Measurements from ENCODE around the gene MECP2. TPM values are rescaled to one million over a fixed set of nuclear protein-coding genes. Genes with fewer than 3 reads are reported as not detected.

The MECP2 gene
- total RNA-seq, 2 experiments from 2014 or later, result 31.2 to 48.6 TPM

DNA sequence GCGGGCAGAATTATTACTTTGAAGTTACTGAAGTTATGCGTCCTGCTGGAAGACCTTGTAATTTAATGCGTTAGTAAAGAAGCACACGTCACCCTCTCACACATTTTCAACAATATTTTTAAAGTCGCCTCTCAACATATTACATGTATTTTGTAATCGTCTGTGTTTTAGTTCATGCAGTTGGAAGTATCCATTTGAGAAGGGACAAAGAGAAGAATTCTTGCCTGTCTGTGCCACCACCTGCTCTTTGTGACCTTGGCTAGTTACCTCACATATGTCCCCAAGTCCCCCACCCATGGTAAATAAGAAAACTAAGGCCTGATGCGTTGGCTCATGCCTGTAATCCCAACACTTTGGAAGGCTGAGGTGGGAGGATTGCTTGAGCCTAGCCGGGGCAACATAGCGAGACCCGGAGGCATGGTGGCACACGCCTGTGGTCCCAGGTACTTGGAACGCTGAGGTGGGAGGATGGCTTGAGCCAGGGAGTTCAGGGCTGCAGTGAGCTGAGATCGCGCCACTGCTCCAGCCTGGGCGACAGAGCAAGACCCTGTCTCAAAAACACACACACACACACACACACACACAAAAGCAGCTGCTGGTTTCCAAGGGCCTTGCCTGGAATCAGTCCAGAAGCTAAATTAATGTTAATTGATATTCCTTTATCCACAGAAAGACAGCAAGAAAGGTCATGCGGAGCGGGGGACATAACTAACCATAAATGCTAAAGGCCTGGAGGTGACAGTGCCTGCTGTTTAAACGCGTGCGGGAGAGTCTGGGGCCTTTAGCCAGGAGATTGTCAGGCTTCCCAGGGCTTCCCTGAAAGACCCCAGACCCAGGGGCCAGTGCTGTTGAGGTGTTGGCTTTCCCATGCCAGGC, 124.2 kb downstream of the MECP2 start:
- no peak for TF ChIP-seq CTCF (conservative IDR thresholded peaks at IDR 0.05; ENCODE audit: low read length)
- TF ChIP-seq EZH2phosphoT487 (IDR thresholded peaks at IDR 0.05; ENCODE audit: borderline replicate concordance, low read depth, low read length), result no peak
- Histone ChIP-seq H3K36me3 (ENCODE audit: insufficient read depth, low read length) (peaks cover 15% of the 10 kb centered on the region), H3K9me3 (ENCODE audit: low read length) (no peaks in the 10 kb centered on the region), H4K20me1 (ENCODE audit: insufficient read depth, low read length) (peaks cover 2% of the 10 kb centered on the region; the same call in 1 of the 2 replicates), H3K4me2 (ENCODE audit: low read length) (peak overlapping the region; percentile 94), H3K4me1 (ENCODE audit: insufficient read depth, low read length, poor library complexity, severe bottlenecking) (peaks cover 21% of the 10 kb centered on the region), H3K79me2 (ENCODE audit: insufficient read depth, low read depth, low read length) (peaks cover 30% of the 10 kb centered on the region), H3K4me3 (ENCODE audit: low read depth, low read length, poor library complexity, severe bottlenecking) (peak overlapping the region; percentile 78), H2AFZ (ENCODE audit: low read length) (no peak overlapping the region; the same call in 1 of the 2 replicates), H3K27ac (ENCODE audit: low read depth, low read length, poor library complexity, severe bottlenecking) (peak overlapping the region; percentile 89), H3K9me2 (ENCODE audit: insufficient read depth, low read length) (no peaks in the 10 kb centered on the region)
- DNase-seq (ENCODE audit: low spot score), result peak; percentile 20
- POLR2A ChIA-PET, result interaction anchor here (0.5 to 1.1 kb wide), 3 partner anchors 45 to 1058 kb away, joined by 3 to 4 read pairs (median 4); no protein-coding TSS in a partner anchor
- TSS peak; percentile 93 for BruUV-seq (replicated peaks)
- CTCF ChIA-PET (ENCODE audit: unreplicated experiment), result interaction anchor here (0.6 kb wide), 1 partner anchor 514 kb away, joined by 5 read pairs; no protein-coding TSS in a partner anchor
- intact Hi-C loops (cut with micrococcal nuclease; ENCODE audit: unreplicated experiment), result loop anchor here (5.0 kb wide), 1 partner anchor 789 kb away; the partner anchor contains the start of gene DKC1

- Histone ChIP-seq H3K4me2 (ENCODE audit: low read length) (peak within 1 kb of the TSS; percentile 100), H3K9me2 (ENCODE audit: insufficient read depth, low read length) (no peaks in the 10 kb centered on the region), H3K9me3 (ENCODE audit: low read length) (no peaks in the 10 kb centered on the region), H3K4me1 (ENCODE audit: insufficient read depth, low read length, poor library complexity, severe bottlenecking) (peaks cover 29% of the 10 kb centered on the region), H4K20me1 (ENCODE audit: insufficient read depth, low read length) (peaks cover 6% of the 10 kb centered on the region; the same call in 1 of the 2 replicates), H3K27ac (ENCODE audit: low read depth, low read length, poor library complexity, severe bottlenecking) (peak within 1 kb of the TSS; percentile 89), H2AFZ (ENCODE audit: low read length) (no peak within 1 kb of the TSS; the same call in 1 of the 2 replicates), H3K4me3 (ENCODE audit: low read depth, low read length, poor library complexity, severe bottlenecking) (peak within 1 kb of the TSS; percentile 78), H3K79me2 (ENCODE audit: insufficient read depth, low read depth, low read length) (peaks cover 39% of the 10 kb centered on the region), H3K36me3 (ENCODE audit: insufficient read depth, low read length) (peaks cover 23% of the 10 kb centered on the region)
- peak; percentile 94 for DNase-seq (ENCODE audit: low spot score)
- POLR2A ChIA-PET, result no interaction called here
- no TSS peak for BruUV-seq (replicated peaks)
- CTCF ChIA-PET (ENCODE audit: unreplicated experiment), result interaction anchor here (0.6 kb wide), 1 partner anchor 515 kb away, joined by 5 read pairs; no protein-coding TSS in a partner anchor
- TF ChIP-seq CTCF (conservative IDR thresholded peaks at IDR 0.05; ENCODE audit: low read length) (no peak), EZH2phosphoT487 (IDR thresholded peaks at IDR 0.05; ENCODE audit: borderline replicate concordance, low read depth, low read length) (no peak)
- intact Hi-C loops (cut with micrococcal nuclease; ENCODE audit: unreplicated experiment), result loop anchor here (1.0 to 5.0 kb wide), 2 partner anchors 406 to 790 kb away; partner anchors contain the start of gene DKC1
These were observed 125.0 kb downstream of the MECP2 start, which contains the start of gene TMEM187 for GRCh38 chrX:153972368-153973126. TSS of gene TMEM187 (plus strand) at chrX:153972754. CDS start at chrX:153982063, 9,309 bp downstream.

Small RNA genes within 50 kb of the gene (microRNA-seq; reads per million reads assigned to microRNA genes)
- gene MIR3202-1 (ENCODE audit: borderline replicate concordance) (not detected), gene MIR3202-2 (ENCODE audit: borderline replicate concordance) (not detected), gene MIR718 (ENCODE audit: borderline replicate concordance) (not detected)

Small RNA genes within 50 kb of the gene (small RNA-seq; reads per million reads assigned to genes)
- not detected for gene MIR3202-1

Other genes starting within 250 kb of the MECP2 start
- not detected in 2 replicates for gene L1CAM, start 211.5 kb downstream of the MECP2 start, total RNA-seq (2014; rRNA removed; shearing (Covaris generic))
- not detected in 2 replicates for gene L1CAM, start 211.5 kb downstream of the MECP2 start, total RNA-seq (2022)
- 0.09 TPM in 1 of 2 replicates, not detected in the other for gene AVPR2, start 193.0 kb downstream of the MECP2 start, total RNA-seq (2014; rRNA removed; shearing (Covaris generic))
- 0.46 TPM in 1 of 2 replicates, not detected in the other for gene AVPR2, start 193.0 kb downstream of the MECP2 start, total RNA-seq (2022)
- 126 and 127 TPM in 2 replicates for gene ARHGAP4, start 171.5 kb downstream of the MECP2 start, total RNA-seq (2014; rRNA removed; shearing (Covaris generic))
- gene ARHGAP4, start 171.5 kb downstream of the MECP2 start, total RNA-seq (2022), result 119 and 128 TPM in 2 replicates
- gene NAA10, start 162.7 kb downstream of the MECP2 start, total RNA-seq (2014; rRNA removed; shearing (Covaris generic)), result 77.5 and 82.7 TPM in 2 replicates
- gene NAA10, start 162.7 kb downstream of the MECP2 start, total RNA-seq (2022), result 90.5 and 105 TPM in 2 replicates
- gene RENBP, start 153.1 kb downstream of the MECP2 start, total RNA-seq (2014; rRNA removed; shearing (Covaris generic)), result 2.8 and 3.6 TPM in 2 replicates
- gene RENBP, start 153.1 kb downstream of the MECP2 start, total RNA-seq (2022), result 6.2 and 6.8 TPM in 2 replicates
- 51.9 and 64.2 TPM in 2 replicates for gene HCFC1, start 125.9 kb downstream of the MECP2 start, total RNA-seq (2014; rRNA removed; shearing (Covaris generic))
- gene HCFC1, start 125.9 kb downstream of the MECP2 start, total RNA-seq (2022), result 134 TPM in 2 replicates
- gene TMEM187, start 125.0 kb downstream of the MECP2 start, total RNA-seq (2014; rRNA removed; shearing (Covaris generic)), result 0.85 and 1.4 TPM in 2 replicates
- 3.2 and 4.5 TPM in 2 replicates for gene TMEM187, start 125.0 kb downstream of the MECP2 start, total RNA-seq (2022)
- 56.8 and 75.5 TPM in 2 replicates for gene IRAK1, start 77.8 kb downstream of the MECP2 start, total RNA-seq (2014; rRNA removed; shearing (Covaris generic))
- gene IRAK1, start 77.8 kb downstream of the MECP2 start, total RNA-seq (2022), result 119 and 136 TPM in 2 replicates
- not detected in 2 replicates for gene OPN1LW, start 46.5 kb upstream of the MECP2 start, total RNA-seq (2014; rRNA removed; shearing (Covaris generic))
- gene OPN1LW, start 46.5 kb upstream of the MECP2 start, total RNA-seq (2022), result not detected in 2 replicates
- gene OPN1MW, start 84.9 kb upstream of the MECP2 start, total RNA-seq (2014; rRNA removed; shearing (Covaris generic)), result not detected in 2 replicates
- not detected in 2 replicates for gene OPN1MW, start 84.9 kb upstream of the MECP2 start, total RNA-seq (2022)
- not detected in 2 replicates for gene OPN1MW2, start 122.0 kb upstream of the MECP2 start, total RNA-seq (2014; rRNA removed; shearing (Covaris generic))
- not detected in 2 replicates for gene OPN1MW2, start 122.0 kb upstream of the MECP2 start, total RNA-seq (2022)
- not detected in 2 replicates for gene OPN1MW3, start 159.9 kb upstream of the MECP2 start, total RNA-seq (2014; rRNA removed; shearing (Covaris generic))
- gene OPN1MW3, start 159.9 kb upstream of the MECP2 start, total RNA-seq (2022), result not detected in 2 replicates
- gene TEX28, start 197.4 kb upstream of the MECP2 start, total RNA-seq (2014; rRNA removed; shearing (Covaris generic)), result not detected in 2 replicates
- not detected in 2 replicates for gene TEX28, start 197.4 kb upstream of the MECP2 start, total RNA-seq (2022)
- gene TKTL1, start 198.1 kb upstream of the MECP2 start, total RNA-seq (2014; rRNA removed; shearing (Covaris generic)), result 0.06 TPM in 1 of 2 replicates, not detected in the other
- gene TKTL1, start 198.1 kb upstream of the MECP2 start, total RNA-seq (2022), result 0.78 TPM in 1 of 2 replicates, not detected in the other